ENCODE measurements around the gene PER1.

DNA sequence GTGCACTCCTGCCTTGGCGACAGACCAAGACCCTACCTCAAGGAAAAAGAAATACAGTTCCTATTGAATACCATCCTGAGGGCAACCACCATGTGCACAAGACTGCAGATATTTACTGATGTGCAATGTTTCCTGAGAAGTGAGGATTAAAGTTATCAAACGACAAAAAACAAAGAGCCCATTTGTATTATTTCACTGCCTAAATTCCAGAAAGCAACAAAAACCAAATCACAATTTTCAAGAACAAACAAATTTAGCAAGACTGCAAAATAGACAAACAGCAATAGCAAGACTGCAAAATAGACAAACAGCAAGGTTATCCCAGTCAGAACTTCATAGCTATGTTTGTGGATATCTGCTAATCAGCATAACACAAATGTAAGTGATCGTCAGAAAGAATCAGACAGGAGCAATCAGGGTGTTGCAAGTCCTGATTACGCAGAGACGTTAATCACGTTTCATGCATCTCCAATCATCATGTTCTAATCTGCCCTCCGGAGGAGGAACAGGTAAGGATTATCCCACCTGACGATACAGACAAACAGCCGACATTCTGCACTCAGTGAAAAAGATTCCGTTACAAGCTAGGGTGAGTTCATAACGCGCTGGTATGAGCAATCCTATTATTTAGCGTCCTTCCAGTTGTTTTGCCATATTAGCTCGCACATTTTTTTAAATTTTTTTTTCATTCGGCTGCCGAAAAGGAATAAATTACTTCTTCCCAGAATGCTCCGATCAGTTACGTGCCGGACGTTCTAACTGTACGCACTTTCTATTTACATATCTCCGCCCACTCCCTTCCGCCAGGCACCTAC is 21.1 kb upstream of the PER1 start:
- TF ChIP-seq, protein P1, sequence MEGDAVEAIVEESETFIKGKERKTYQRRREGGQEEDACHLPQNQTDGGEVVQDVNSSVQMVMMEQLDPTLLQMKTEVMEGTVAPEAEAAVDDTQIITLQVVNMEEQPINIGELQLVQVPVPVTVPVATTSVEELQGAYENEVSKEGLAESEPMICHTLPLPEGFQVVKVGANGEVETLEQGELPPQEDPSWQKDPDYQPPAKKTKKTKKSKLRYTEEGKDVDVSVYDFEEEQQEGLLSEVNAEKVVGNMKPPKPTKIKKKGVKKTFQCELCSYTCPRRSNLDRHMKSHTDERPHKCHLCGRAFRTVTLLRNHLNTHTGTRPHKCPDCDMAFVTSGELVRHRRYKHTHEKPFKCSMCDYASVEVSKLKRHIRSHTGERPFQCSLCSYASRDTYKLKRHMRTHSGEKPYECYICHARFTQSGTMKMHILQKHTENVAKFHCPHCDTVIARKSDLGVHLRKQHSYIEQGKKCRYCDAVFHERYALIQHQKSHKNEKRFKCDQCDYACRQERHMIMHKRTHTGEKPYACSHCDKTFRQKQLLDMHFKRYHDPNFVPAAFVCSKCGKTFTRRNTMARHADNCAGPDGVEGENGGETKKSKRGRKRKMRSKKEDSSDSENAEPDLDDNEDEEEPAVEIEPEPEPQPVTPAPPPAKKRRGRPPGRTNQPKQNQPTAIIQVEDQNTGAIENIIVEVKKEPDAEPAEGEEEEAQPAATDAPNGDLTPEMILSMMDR (conservative IDR thresholded peaks at IDR 0.05; ENCODE audit: low read depth, low read length), result no peak
- TF ChIP-seq EZH2 (IDR thresholded peaks at IDR 0.05; ENCODE audit: low read length, unreplicated experiment), result no peak
